GM23338 (cell line): ENCODE results near the gene PAMR1. TPM values are rescaled to one million over a fixed set of nuclear protein-coding genes. Genes with fewer than 3 reads are reported as not detected.

Source experiments
- ATAC-seq: fragments of 200-7000 bp; cut with Tn5 transposase; 3 replicates; pipeline ENCODE4 v1.9.1; 2020
- DNase-seq: peaks from one replicate; pipeline ENCODE4 v3.0.0-alpha.2; 2015; ENCODE audit warnings: low spot score
- H2AFZ ChIP-seq: fragments of 200-600 bp; sonication (generic); 2 replicates; pipeline ENCODE4 v1.8.0; 2016; ENCODE audit warnings: antibody characterized with exemption, mild to moderate bottlenecking, moderate library complexity
- H3F3A ChIP-seq: fragments of 200-600 bp; sonication (generic); replicated peaks from 2 replicates; pipeline ENCODE4 v1.8.0; 2017; ENCODE audit warnings: antibody characterized with exemption, mixed run types, low read depth
- H3K27ac ChIP-seq: fragments of 200-600 bp; sonication (generic); 2 replicates; pipeline ENCODE4 v1.6.1; 2016; ENCODE audit warnings: low read depth
- H3K27me3 ChIP-seq: fragments of 200-600 bp; sonication (generic); 2 replicates; pipeline ENCODE4 v1.8.0; 2016; ENCODE audit warnings: mild to moderate bottlenecking, mixed run types, moderate library complexity; ENCODE audit not compliant: insufficient read depth
- H3K36me3 ChIP-seq: fragments of 200-600 bp; sonication (generic); 2 replicates; pipeline ENCODE4 v1.8.0; 2016; ENCODE audit warnings: mild to moderate bottlenecking; ENCODE audit not compliant: insufficient read depth
- H3K4me1 ChIP-seq: fragments of 200-600 bp; sonication (generic); 2 replicates; pipeline ENCODE4 v1.8.0; 2016; ENCODE audit warnings: mild to moderate bottlenecking, moderate library complexity; ENCODE audit not compliant: insufficient read depth
- H3K4me2 ChIP-seq: fragments of 200-600 bp; sonication (generic); 2 replicates; pipeline ENCODE4 v1.7.1; 2017; ENCODE audit warnings: mixed run types
- H3K4me3 ChIP-seq: fragments of 200-600 bp; sonication (generic); 2 replicates; pipeline ENCODE4 v1.6.1; 2016; ENCODE audit warnings: mixed run types
- H3K79me2 ChIP-seq: fragments of 200-600 bp; sonication (generic); replicated peaks from 2 replicates; pipeline ENCODE4 v1.8.0; 2017; ENCODE audit warnings: mild to moderate bottlenecking; ENCODE audit not compliant: insufficient read depth
- H3K9me2 ChIP-seq: fragments of 200-600 bp; sonication (generic); 2 replicates; pipeline ENCODE4 v1.8.0; 2017; ENCODE audit not compliant: insufficient read depth
- H4K20me1 ChIP-seq: fragments of 200-600 bp; sonication (generic); replicated peaks from 2 replicates; pipeline ENCODE4 v1.8.0; 2017; ENCODE audit warnings: mild to moderate bottlenecking; ENCODE audit not compliant: insufficient read depth
- H3K27ac Mint-ChIP-seq: 2 replicates; pipeline ENCODE4 v1.8.0; 2020; ENCODE audit warnings: inconsistent platforms, mild to moderate bottlenecking, moderate library complexity, mixed read lengths
- H3K27me3 Mint-ChIP-seq: 3 replicates; pipeline ENCODE4 v1.8.0; 2022; ENCODE audit warnings: low read depth, mild to moderate bottlenecking, moderate library complexity, mixed read lengths, inconsistent platforms; ENCODE audit not compliant: insufficient read depth, poor library complexity
- H3K36me3 Mint-ChIP-seq: 3 replicates; pipeline ENCODE4 v1.8.0; 2021; ENCODE audit warnings: low read depth, mild to moderate bottlenecking, inconsistent platforms, moderate library complexity, mixed read lengths
- H3K4me1 Mint-ChIP-seq: 3 replicates; pipeline ENCODE4 v1.8.0; 2020; ENCODE audit warnings: mild to moderate bottlenecking, inconsistent platforms, mixed read lengths
- H3K4me3 Mint-ChIP-seq: 3 replicates; pipeline ENCODE4 v1.8.0; 2021; ENCODE audit warnings: moderate library complexity, mild to moderate bottlenecking, inconsistent platforms, mixed read lengths
- H3K9me3 Mint-ChIP-seq: 3 replicates; pipeline ENCODE4 v1.8.0; 2020; ENCODE audit warnings: moderate library complexity, mild to moderate bottlenecking, inconsistent platforms, mixed read lengths
- CTCF ChIP-seq, 2 experiments: fragments of 200-600 bp in 1 of 2; sonication (generic) in 1 of 2; conservative IDR thresholded peaks; 2 replicates each; pipeline versions ENCODE4 v1.5.1 to v1.6.1; 2016 to 2017; ENCODE audit warnings: antibody characterized with exemption in 2 of 2, low read depth in 2 of 2, mild to moderate bottlenecking in 2 of 2, moderate library complexity in 1 of 2
- ETS1 ChIP-seq: IDR thresholded peaks from 2 replicates; pipeline ENCODE4 v1.6.1; 2016; ENCODE audit warnings: antibody characterized with exemption
- EZH2phosphoT487 ChIP-seq: fragments of 200-600 bp; sonication (generic); IDR thresholded peaks from one replicate; pipeline ENCODE4 v1.8.1; 2018; ENCODE audit warnings: antibody characterized with exemption; ENCODE audit not compliant: unreplicated experiment
- NANOG ChIP-seq: IDR thresholded peaks from 2 replicates; pipeline ENCODE4 v1.6.1; 2016; ENCODE audit warnings: antibody characterized with exemption, borderline replicate concordance
- REST ChIP-seq: IDR thresholded peaks from one replicate; pipeline ENCODE4 v1.6.1; 2018; ENCODE audit warnings: antibody characterized with exemption; ENCODE audit not compliant: unreplicated experiment
- ZNF114 ChIP-seq: fragments of 250-450 bp; sonication (Bioruptor Pico); IDR thresholded peaks from 2 replicates; pipeline ENCODE4 v1.5.0; 2020; ENCODE audit warnings: mild to moderate bottlenecking, moderate library complexity
- ZNF462 ChIP-seq: fragments of 250-450 bp; sonication (Bioruptor Pico); IDR thresholded peaks from 2 replicates; pipeline ENCODE4 v1.5.0; 2020; ENCODE audit warnings: mild to moderate bottlenecking, moderate library complexity
- polyA plus RNA-seq: library from polyadenylated mRNA; unstranded; fragments of >200 nt; fragmentation: Nextera tagmentation; extraction: Ambion mirVana; gene quantifications from 2 replicates; pipeline ENCODE4 v1.2.1, GENCODE V29; 2016
- total RNA-seq: library from RNA; depleted of rRNA; stranded (reverse); fragments of >200 nt; shearing (Covaris generic); gene quantifications from 2 replicates; pipeline ENCODE4 v1.2.3, GENCODE V29; 2014

Gene PAMR1
- total and polyA plus RNA-seq, 2 experiments from 2014 or later, result 1.6 to 3.1 TPM

- H3K4me2 ChIP-seq, result no peak overlapping the region
- DNase-seq (peak; percentile 40), ATAC-seq (peak; percentile 85)
- no peaks in the 10 kb centered on the region for H3K9me3 Mint-ChIP-seq
- no peaks in the 10 kb centered on the region for H3K36me3 ChIP-seq
- no peaks in the 10 kb centered on the region for H3K79me2 ChIP-seq
- peaks cover 14% of the 10 kb centered on the region for H3K4me1 Mint-ChIP-seq
- H3K9me2 ChIP-seq, result no peaks in the 10 kb centered on the region
- peaks cover 4% of the 10 kb centered on the region for H3K27me3 Mint-ChIP-seq
- H3K27me3 ChIP-seq, result no peaks in the 10 kb centered on the region
- H3K27ac Mint-ChIP-seq, result 0 out of 2 replicates have a peak overlapping the region, but pooled peaks have one; percentile 15
- TF ChIP-seq ZNF114 (CRISPR knock-in tag) (no peak), CTCF (conservative IDR thresholded peaks at IDR 0.05; ENCODE audit: low read depth in 2 of 2) (peak; percentile 11 to 56; a peak in 2 of 4 replicates)
- no peak overlapping the region for H3K4me3 Mint-ChIP-seq
- no peaks in the 10 kb centered on the region for H3K36me3 Mint-ChIP-seq
- no peak overlapping the region for H3K4me3 ChIP-seq
- H3K4me1 ChIP-seq, result no peaks in the 10 kb centered on the region
- H4K20me1 ChIP-seq, result no peaks in the 10 kb centered on the region
- H3K27ac ChIP-seq, result no peak overlapping the region
- H2AFZ ChIP-seq, result 0 out of 2 replicates have a peak overlapping the region, but pooled peaks have one; percentile 15
- no peaks in the 10 kb centered on the region for H3F3A ChIP-seq
Observed at GRCh38 chr11:35554491-35555437, 29.3 kb upstream of the PAMR1 start.

- ATAC-seq, result no peak
- Histone ChIP-seq H3K4me2 (no peak overlapping the region), H2AFZ (no peak overlapping the region), H3K9me2 (no peaks in the 10 kb centered on the region), H3K79me2 (no peaks in the 10 kb centered on the region), H3K36me3 (no peaks in the 10 kb centered on the region), H3K27me3 (no peaks in the 10 kb centered on the region), H3K4me3 (no peak overlapping the region), H3F3A (no peaks in the 10 kb centered on the region), H3K27ac (no peak overlapping the region), H4K20me1 (no peaks in the 10 kb centered on the region), H3K4me1 (peaks cover 8% of the 10 kb centered on the region)
- H3K9me3 Mint-ChIP-seq, result no peaks in the 10 kb centered on the region
- H3K4me3 Mint-ChIP-seq, result no peak overlapping the region
- no peak for DNase-seq
- no peaks in the 10 kb centered on the region for H3K36me3 Mint-ChIP-seq
- peaks cover 5% of the 10 kb centered on the region for H3K27me3 Mint-ChIP-seq
- peaks cover 24% of the 10 kb centered on the region for H3K4me1 Mint-ChIP-seq
- no peak overlapping the region for H3K27ac Mint-ChIP-seq
- TF ChIP-seq REST (no peak), ZNF462 (CRISPR knock-in tag) (no peak), ETS1 (no peak), NANOG (no peak), EZH2phosphoT487 (no peak)
Observed at GRCh38 chr11:35553831-35554230, 28.4 kb upstream of the PAMR1 start.
